Measurements from ENCODE around the gene SLC24A4. TPM values are rescaled to one million over a fixed set of nuclear protein-coding genes. Genes with fewer than 3 reads are reported as not detected.
A peak's percentile ranks its signal among the peaks of the same experiment; 100 is the strongest.

Gene SLC24A4
- total and polyA plus RNA-seq, 2 of the 4 experiments (the other 2 are of a cell fraction): not detected

DNA sequence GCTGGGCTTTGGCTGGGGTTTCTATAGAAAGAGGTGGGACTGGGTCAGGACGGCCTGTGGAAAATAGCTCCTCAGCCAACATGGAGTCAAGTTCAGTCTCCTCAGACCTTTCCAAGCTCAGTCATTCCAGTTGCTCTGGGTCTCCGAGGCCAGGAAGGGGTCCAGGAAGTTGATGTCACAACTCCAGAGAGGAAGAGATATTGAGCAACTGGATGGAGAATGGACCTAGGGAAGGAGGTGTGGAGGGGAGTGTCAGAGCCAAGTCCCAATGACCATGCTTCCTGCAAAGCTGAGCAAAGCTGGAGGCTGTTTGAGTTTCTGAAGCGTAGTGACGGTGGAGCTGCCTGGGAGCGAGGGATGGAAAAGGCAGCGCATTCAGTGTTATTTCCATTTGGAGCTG is 86.1 kb downstream of the SLC24A4 start:
- peaks cover 19% of the 10 kb centered on the region for H3K4me1 ChIP-seq (ENCODE audit: control insufficient read depth, insufficient read depth, low read length)
- dilution Hi-C loops (cut with HindIII; ENCODE audit: low sequenced_read_pairs, unreplicated experiment) (no loop called here), intact Hi-C loops (cut with micrococcal nuclease) (no loop called here), in situ Hi-C loops (cut with MboI; ENCODE audit: low sequenced_read_pairs) (no loop called here)
- H3K9me3 ChIP-seq (ENCODE audit: control insufficient read depth, insufficient read depth, low read length): peaks cover 4% of the 10 kb centered on the region
- H3K79me1 ChIP-seq (ENCODE audit: low read depth in 1 of 2, low read length in 2 of 2): no peaks in the 10 kb centered on the region
- H2BK5ac ChIP-seq (ENCODE audit: low read depth, low read length, poor library complexity, severe bottlenecking): peak overlapping the region; percentile 12
- peaks cover 3% of the 10 kb centered on the region; the same call in 1 of the 2 replicates for H4K20me1 ChIP-seq (ENCODE audit: insufficient read depth, low read length)
- TF ChIP-seq POLR2A (IDR thresholded peaks at IDR 0.05; ENCODE audit: low read depth, low read length) (no peak), CEBPB (IDR thresholded peaks at IDR 0.05; ENCODE audit: low read depth, low read length) (peak; percentile 47; the same call in 1 of the 2 replicates)
- peak overlapping the region; percentile 88 for H2AK9ac ChIP-seq (replicated peaks; ENCODE audit: low read depth, low read length, poor library complexity)
- 0 out of 2 replicates have a peak overlapping the region, but pooled peaks have one; percentile 28 for H3K18ac ChIP-seq (ENCODE audit: low read depth, low read length)
- peaks cover 19% of the 10 kb centered on the region for H3K9me1 ChIP-seq (ENCODE audit: insufficient read depth, low read length)
- no peak for DNase-seq
- peak overlapping the region; percentile 88 for H2BK20ac ChIP-seq (ENCODE audit: low read depth, low read length)
- peak overlapping the region in 1 of 2 experiments; percentile 83; a peak in 1 of 4 replicates for H4K8ac ChIP-seq (ENCODE audit: low read depth in 2 of 2, low read length in 2 of 2)
- peak overlapping the region; percentile 35; the same call in 1 of the 2 replicates for H3K23ac ChIP-seq (ENCODE audit: low read depth, low read length)
- no peak overlapping the region for H3K27ac ChIP-seq (ENCODE audit: insufficient read depth, low read length)
- no TSS peak for BruUV-seq (replicated peaks)
- no peaks in the 10 kb centered on the region for H3K36me3 ChIP-seq (ENCODE audit: control insufficient read depth, insufficient read depth, low read length)
- H3K4me2 ChIP-seq (ENCODE audit: low read depth, low read length): no peak overlapping the region
- H4K5ac ChIP-seq (ENCODE audit: low read depth, low read length): no peak overlapping the region
- H2BK120ac ChIP-seq (ENCODE audit: low read depth, low read length): peak overlapping the region; percentile 75
- peak overlapping the region; percentile 45; the same call in 2 of the 3 replicates for H2BK15ac ChIP-seq (ENCODE audit: low read depth, low read length)
- H3K14ac ChIP-seq (replicated peaks; ENCODE audit: low read depth, low read length): peak overlapping the region; percentile 85
- H2AFZ ChIP-seq (replicated peaks; ENCODE audit: low read length, poor library complexity): peak overlapping the region; percentile 82
- WGBS, 2 experiments (ENCODE audit: extremely low coverage in 2 of 2, insufficient read length in 1 of 2): 95% methylated on average over 3 of the region's 6 CpGs; no CpG with 5 or more reads in 1 of the 2 experiments
- POLR2A ChIA-PET (ENCODE audit: unreplicated experiment): no interaction called here
- peak overlapping the region; percentile 38 for H4K91ac ChIP-seq (ENCODE audit: insufficient read depth, low read depth, low read length)
- CTCF ChIA-PET: interaction anchor here (0.5 to 0.9 kb wide), 3 partner anchors 52 to 326 kb away, joined by 3 to 7 read pairs (median 3); no protein-coding TSS in a partner anchor
- no peak overlapping the region for H3K9ac ChIP-seq (ENCODE audit: low read depth, low read length)
- H3K4me3 ChIP-seq (ENCODE audit: insufficient read depth, low read depth, low read length): no peak overlapping the region
- H3K27me3 ChIP-seq (ENCODE audit: control insufficient read depth, insufficient read depth, low read length): no peaks in the 10 kb centered on the region
- no peak overlapping the region; the same call in 1 of the 2 replicates for H3K56ac ChIP-seq (ENCODE audit: extremely low read depth, insufficient read depth, low read length)
- H2AK5ac ChIP-seq (ENCODE audit: low read depth, low read length): peak overlapping the region; percentile 93
- no peak for ATAC-seq (ENCODE audit: low read depth)
- H3K4ac ChIP-seq (ENCODE audit: low read depth, low read length): peak overlapping the region; percentile 90

Data from IMR-90 (cell line).